ENCODE measurements around the gene IFT80. TPM values are rescaled to one million over a fixed set of nuclear protein-coding genes. Genes with fewer than 3 reads are reported as not detected.

The IFT80 gene
- total and polyA plus RNA-seq, 8 donors = 2.3 to 49.4 (median 11.0) TPM

DNA sequence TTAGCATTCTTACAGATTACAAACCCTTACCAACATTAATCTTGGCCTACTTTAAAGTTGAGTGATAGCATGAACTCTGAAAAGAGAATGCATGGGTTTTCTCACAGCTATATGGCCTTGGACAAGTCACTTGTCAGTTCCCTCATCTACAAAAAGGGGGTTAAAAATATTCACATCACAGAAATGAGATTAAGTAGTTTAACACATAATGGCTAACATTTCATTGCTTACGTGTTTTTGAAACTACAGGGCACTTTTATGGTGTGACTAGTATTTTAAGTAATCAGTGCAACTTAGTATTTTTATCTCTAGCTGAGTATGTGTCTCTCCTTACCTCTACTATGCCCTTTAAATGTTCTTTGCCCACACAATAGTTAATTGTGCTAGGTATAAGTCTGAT, 36.7 kb upstream of the IFT80 start:
- no peak for DNase-seq
- Histone ChIP-seq H3K27ac (no peak overlapping the region), H3K27me3 (no peaks in the 10 kb centered on the region), H3K9me3 (no peaks in the 10 kb centered on the region), H3K36me3 (peaks cover 3 to 53% (median 48%) of the 10 kb centered on the region in 4 donors), H3K4me1 (no peaks in the 10 kb centered on the region), H3K4me3 (no peak overlapping the region)
- 77 to 96% (median 93%) methylated on average over 1 of the region's 1 CpG for WGBS, 5 donors
- TF ChIP-seq, protein P1, sequence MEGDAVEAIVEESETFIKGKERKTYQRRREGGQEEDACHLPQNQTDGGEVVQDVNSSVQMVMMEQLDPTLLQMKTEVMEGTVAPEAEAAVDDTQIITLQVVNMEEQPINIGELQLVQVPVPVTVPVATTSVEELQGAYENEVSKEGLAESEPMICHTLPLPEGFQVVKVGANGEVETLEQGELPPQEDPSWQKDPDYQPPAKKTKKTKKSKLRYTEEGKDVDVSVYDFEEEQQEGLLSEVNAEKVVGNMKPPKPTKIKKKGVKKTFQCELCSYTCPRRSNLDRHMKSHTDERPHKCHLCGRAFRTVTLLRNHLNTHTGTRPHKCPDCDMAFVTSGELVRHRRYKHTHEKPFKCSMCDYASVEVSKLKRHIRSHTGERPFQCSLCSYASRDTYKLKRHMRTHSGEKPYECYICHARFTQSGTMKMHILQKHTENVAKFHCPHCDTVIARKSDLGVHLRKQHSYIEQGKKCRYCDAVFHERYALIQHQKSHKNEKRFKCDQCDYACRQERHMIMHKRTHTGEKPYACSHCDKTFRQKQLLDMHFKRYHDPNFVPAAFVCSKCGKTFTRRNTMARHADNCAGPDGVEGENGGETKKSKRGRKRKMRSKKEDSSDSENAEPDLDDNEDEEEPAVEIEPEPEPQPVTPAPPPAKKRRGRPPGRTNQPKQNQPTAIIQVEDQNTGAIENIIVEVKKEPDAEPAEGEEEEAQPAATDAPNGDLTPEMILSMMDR (IDR thresholded peaks at IDR 0.05) = no peak
- TF ChIP-seq POLR2A (IDR thresholded peaks at IDR 0.05) = no peak
- no peak for TF ChIP-seq EP300 (IDR thresholded peaks at IDR 0.05)
- intact Hi-C loops (cut with DNase I; ENCODE audit: low total_unique reads) = no loop called here

- Histone ChIP-seq H3K9me3 (no peaks in the 10 kb centered on the region), H3K27ac (no peak overlapping the region), H3K36me3 (peaks cover 3 to 60% (median 54%) of the 10 kb centered on the region in 4 donors), H3K4me3 (no peak overlapping the region), H3K4me1 (no peaks in the 10 kb centered on the region), H3K27me3 (no peaks in the 10 kb centered on the region)
- intact Hi-C loops (cut with DNase I; ENCODE audit: low total_unique reads) = no loop called here
- TF ChIP-seq POLR2A (IDR thresholded peaks at IDR 0.05) (no peak), POLR2AphosphoS5 (IDR thresholded peaks at IDR 0.05) (no peak), EP300 (IDR thresholded peaks at IDR 0.05) (no peak)
- TF ChIP-seq, protein P1 (IDR thresholded peaks at IDR 0.05) = no peak
- 90 to 100% (median 93%) methylated on average over 2 of the region's 2 CpGs for WGBS, 5 donors
- no peak for DNase-seq
Observed at GRCh38 chr3:160435095-160435494, 36.1 kb upstream of the IFT80 start.

GRCh38 chr3:160434071-160434470, 35.0 kb upstream of the IFT80 start:
- Histone ChIP-seq H3K9me3 (no peaks in the 10 kb centered on the region), H3K36me3 (peaks cover 3 to 70% (median 64%) of the 10 kb centered on the region in 4 donors), H3K27me3 (no peaks in the 10 kb centered on the region), H3K4me3 (no peak overlapping the region), H3K4me1 (no peaks in the 10 kb centered on the region), H3K27ac (no peak overlapping the region)
- intact Hi-C loops (cut with DNase I; ENCODE audit: low total_unique reads) = no loop called here
- 57 to 75% (median 65%) methylated on average over 2 of the region's 2 CpGs for WGBS, 5 donors
- DNase-seq = no peak
- TF ChIP-seq, protein P1 (IDR thresholded peaks at IDR 0.05) = no peak
- no peak for TF ChIP-seq EP300 (IDR thresholded peaks at IDR 0.05)
- TF ChIP-seq POLR2AphosphoS5 (IDR thresholded peaks at IDR 0.05) = no peak
- no peak for TF ChIP-seq POLR2A (IDR thresholded peaks at IDR 0.05)

- H3K4me3 ChIP-seq = no peak overlapping the region
- WGBS, 5 donors = 91 to 95% (median 93%) methylated on average over 11 of the region's 11 CpGs
Observed at GRCh38 chr3:160427832-160428424, 28.9 kb upstream of the IFT80 start.

More at GRCh38 chr3:160427832-160428424, 28.9 kb upstream of the IFT80 start:
- Histone ChIP-seq H3K9me3 (no peaks in the 10 kb centered on the region), H3K36me3 (peaks cover 3 to 97% (median 95%) of the 10 kb centered on the region in 4 donors), H3K27ac (no peak overlapping the region), H3K27me3 (no peaks in the 10 kb centered on the region), H3K4me1 (no peaks in the 10 kb centered on the region)
- TF ChIP-seq EP300 (IDR thresholded peaks at IDR 0.05) (no peak), POLR2AphosphoS5 (IDR thresholded peaks at IDR 0.05) (no peak), POLR2A (IDR thresholded peaks at IDR 0.05) (no peak)
- TF ChIP-seq, protein P1 (IDR thresholded peaks at IDR 0.05) = no peak
- intact Hi-C loops (cut with DNase I; ENCODE audit: low total_unique reads) = no loop called here
- DNase-seq = no peak
